Esophagus muscularis mucosa (tissue), 4 donors: ENCODE measurements around the gene APOM.

ENCODE experiments used
- EP300 ChIP-seq: sonication (generic); formaldehyde crosslinking; IDR thresholded peaks from one replicate; pipeline ENCODE4 v1.6.1; 2017; ENCODE audit warnings: antibody characterized with exemption
- POLR2A ChIP-seq: fragments of 450-650 bp; IDR thresholded peaks from one replicate; pipeline ENCODE4 v1.6.1; 2017; ENCODE audit warnings: antibody characterized with exemption, moderate library complexity, mild to moderate bottlenecking, low read depth
- POLR2AphosphoS5 ChIP-seq, 2 donors: sonication (generic); formaldehyde crosslinking; IDR thresholded peaks; one replicate each; pipeline ENCODE4 v1.6.1; 2017; ENCODE audit warnings: antibody characterized with exemption in 2 of 2
- TF ChIP-seq, protein P1 (sequence below), 3 experiments: fragments of 200-600 bp in 2 of 3; fragments of 450-650 bp in 1 of 3; sonication (generic) in 2 of 3; IDR thresholded peaks; one replicate each; pipeline ENCODE4 v1.5.1; 2017 to 2019; ENCODE audit warnings: antibody characterized with exemption in 3 of 3, mild to moderate bottlenecking in 2 of 3, moderate library complexity in 1 of 3

DNA sequence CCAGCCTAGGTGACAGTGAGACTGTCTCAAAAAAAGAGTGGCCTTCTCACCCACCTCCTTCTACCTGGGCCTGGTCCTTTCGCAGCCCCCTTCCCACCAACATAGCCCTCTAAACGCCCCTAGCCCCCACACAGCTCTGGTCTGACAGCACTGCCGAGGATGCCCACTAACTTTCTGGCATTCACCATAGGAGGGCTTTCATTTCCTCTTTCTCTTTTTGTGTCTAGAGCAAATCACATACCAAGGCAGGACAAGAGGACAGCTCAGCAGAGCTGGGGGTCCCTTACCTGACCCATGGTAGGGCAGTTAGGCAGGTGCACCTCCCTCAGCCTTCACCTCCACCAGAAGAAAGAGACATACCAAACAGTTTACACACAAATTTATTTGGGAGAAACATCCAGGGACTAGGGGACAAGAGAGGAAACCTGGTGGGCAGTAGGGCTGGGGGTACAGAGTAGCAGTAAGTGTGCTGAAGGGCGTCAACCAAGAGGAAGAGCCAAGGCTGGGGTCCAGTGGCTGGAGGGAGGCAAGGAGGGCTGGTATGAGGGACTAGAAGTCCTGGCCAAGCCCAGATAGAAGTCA, 20.7 kb downstream of the APOM start:
- TF ChIP-seq POLR2AphosphoS5 (IDR thresholded peaks at IDR 0.05): no peak
- TF ChIP-seq POLR2A: no peak
- TF ChIP-seq, protein P1, sequence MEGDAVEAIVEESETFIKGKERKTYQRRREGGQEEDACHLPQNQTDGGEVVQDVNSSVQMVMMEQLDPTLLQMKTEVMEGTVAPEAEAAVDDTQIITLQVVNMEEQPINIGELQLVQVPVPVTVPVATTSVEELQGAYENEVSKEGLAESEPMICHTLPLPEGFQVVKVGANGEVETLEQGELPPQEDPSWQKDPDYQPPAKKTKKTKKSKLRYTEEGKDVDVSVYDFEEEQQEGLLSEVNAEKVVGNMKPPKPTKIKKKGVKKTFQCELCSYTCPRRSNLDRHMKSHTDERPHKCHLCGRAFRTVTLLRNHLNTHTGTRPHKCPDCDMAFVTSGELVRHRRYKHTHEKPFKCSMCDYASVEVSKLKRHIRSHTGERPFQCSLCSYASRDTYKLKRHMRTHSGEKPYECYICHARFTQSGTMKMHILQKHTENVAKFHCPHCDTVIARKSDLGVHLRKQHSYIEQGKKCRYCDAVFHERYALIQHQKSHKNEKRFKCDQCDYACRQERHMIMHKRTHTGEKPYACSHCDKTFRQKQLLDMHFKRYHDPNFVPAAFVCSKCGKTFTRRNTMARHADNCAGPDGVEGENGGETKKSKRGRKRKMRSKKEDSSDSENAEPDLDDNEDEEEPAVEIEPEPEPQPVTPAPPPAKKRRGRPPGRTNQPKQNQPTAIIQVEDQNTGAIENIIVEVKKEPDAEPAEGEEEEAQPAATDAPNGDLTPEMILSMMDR (IDR thresholded peaks at IDR 0.05): no peak
- TF ChIP-seq EP300: no peak
